Peyer's patch (tissue), 4 donors: ENCODE measurements around the gene CLCN7.

Experiments
- POLR2A ChIP-seq, 2 donors: fragments of 450-650 bp; IDR thresholded peaks; one replicate each; pipeline ENCODE4 v1.5.1; 2017; ENCODE audit warnings: antibody characterized with exemption in 2 of 2, mild to moderate bottlenecking in 2 of 2, moderate library complexity in 2 of 2
- TF ChIP-seq, protein P1 (sequence below), 6 experiments: fragments of 450-650 bp in 4 of 6; fragments of 200-600 bp in 2 of 6; sonication (generic) in 1 of 6; IDR thresholded peaks; one replicate each; pipeline ENCODE4 v1.5.1; 2017 to 2019; ENCODE audit warnings: antibody characterized with exemption in 6 of 6, mild to moderate bottlenecking in 3 of 6, moderate library complexity in 1 of 6

DNA sequence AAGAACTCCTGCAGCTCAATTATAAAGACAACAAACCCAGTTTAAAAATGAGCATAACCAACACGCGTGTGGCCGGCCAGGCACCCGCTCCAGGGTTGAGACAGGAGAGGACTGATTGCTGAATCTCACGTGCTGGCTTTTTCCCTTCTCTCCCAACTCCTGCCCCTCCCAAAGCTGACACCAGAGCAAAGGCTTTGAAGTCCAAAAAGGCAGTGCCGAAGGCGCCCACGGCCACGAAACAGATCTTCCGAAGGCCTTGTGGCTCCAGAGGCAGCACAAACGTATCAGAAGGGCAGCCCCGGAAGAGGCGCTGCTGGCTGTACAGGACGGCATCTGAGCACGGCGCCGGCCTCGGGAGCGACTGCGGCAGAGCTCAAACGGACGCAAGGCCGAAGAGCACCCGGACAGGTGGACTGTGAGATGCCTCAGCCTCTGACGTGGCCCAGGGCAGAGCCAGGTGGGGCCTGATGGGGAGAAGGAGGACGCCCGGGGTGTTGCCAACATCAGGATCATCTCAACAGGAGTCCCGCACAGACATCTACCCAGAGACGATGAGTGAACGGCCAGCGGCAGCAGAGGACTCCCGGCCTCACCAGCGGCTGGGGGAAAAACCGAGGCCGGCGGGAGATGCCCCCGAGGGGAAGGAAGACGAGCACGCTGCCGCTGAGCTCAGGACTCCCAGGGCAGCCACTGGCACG lies 10.5 kb downstream of the CLCN7 start:
- no peak for TF ChIP-seq POLR2A (IDR thresholded peaks at IDR 0.05)
- TF ChIP-seq, protein P1, sequence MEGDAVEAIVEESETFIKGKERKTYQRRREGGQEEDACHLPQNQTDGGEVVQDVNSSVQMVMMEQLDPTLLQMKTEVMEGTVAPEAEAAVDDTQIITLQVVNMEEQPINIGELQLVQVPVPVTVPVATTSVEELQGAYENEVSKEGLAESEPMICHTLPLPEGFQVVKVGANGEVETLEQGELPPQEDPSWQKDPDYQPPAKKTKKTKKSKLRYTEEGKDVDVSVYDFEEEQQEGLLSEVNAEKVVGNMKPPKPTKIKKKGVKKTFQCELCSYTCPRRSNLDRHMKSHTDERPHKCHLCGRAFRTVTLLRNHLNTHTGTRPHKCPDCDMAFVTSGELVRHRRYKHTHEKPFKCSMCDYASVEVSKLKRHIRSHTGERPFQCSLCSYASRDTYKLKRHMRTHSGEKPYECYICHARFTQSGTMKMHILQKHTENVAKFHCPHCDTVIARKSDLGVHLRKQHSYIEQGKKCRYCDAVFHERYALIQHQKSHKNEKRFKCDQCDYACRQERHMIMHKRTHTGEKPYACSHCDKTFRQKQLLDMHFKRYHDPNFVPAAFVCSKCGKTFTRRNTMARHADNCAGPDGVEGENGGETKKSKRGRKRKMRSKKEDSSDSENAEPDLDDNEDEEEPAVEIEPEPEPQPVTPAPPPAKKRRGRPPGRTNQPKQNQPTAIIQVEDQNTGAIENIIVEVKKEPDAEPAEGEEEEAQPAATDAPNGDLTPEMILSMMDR (IDR thresholded peaks at IDR 0.05) = no peak
